T-helper 1 cell (primary cell): ENCODE results near the gene LCE6A.
A peak's percentile ranks its signal among the peaks of the same experiment; 100 is the strongest.

Experiments used
- DNase-seq, 5 donors: peaks; one replicate each; pipeline ENCODE4 v3.0.0-alpha.2; 2012 to 2020
- total RNA-seq, 4 donors: gene quantifications; one replicate each; lab custom pipeline; 2026; lab: John Stamatoyannopoulos, UW

Gene LCE6A
- 0 reads per million in 4 donors for total RNA-seq

- no peak for DNase-seq
These were observed at the start of gene LCE6A for GRCh38 chr1:152842556-152842955. TSS of gene LCE6A (plus strand) at chr1:152842856. CDS start at chr1:152843521, 665 bp downstream.

GRCh38 chr1:152795686-152796085 is 47.0 kb upstream of the LCE6A start:
- no peak for DNase-seq

- DNase-seq = no peak
These were observed 46.2 kb upstream of the LCE6A start, which contains the start of gene LCE1D for GRCh38 chr1:152796421-152796820. TSS of gene LCE1D (plus strand) at chr1:152796721. CDS start at chr1:152797795, 1,074 bp downstream.

- DNase-seq = no peak
These were observed 41.3 kb upstream of the LCE6A start for GRCh38 chr1:152801333-152801732.

GRCh38 chr1:152806576-152806975 is 36.1 kb upstream of the LCE6A start, which contains the start of gene LCE1C:
TSS of gene LCE1C (minus strand) at chr1:152806651. CDS start at chr1:152805478, 1,173 bp downstream.
- no peak for DNase-seq

GRCh38 chr1:152811050-152811449 is 31.6 kb upstream of the LCE6A start:
- DNase-seq = no peak

- no peak for DNase-seq
These were observed 31.0 kb upstream of the LCE6A start, which contains the start of gene LCE1B for GRCh38 chr1:152811671-152812070. TSS of gene LCE1B (plus strand) at chr1:152811971. CDS start at chr1:152812447, 476 bp downstream.

GRCh38 chr1:152817309-152817708 is 25.3 kb upstream of the LCE6A start:
- no peak for DNase-seq

GRCh38 chr1:152823294-152823693 is 19.4 kb upstream of the LCE6A start:
- no peak for DNase-seq

GRCh38 chr1:152824964-152825363 is 17.7 kb upstream of the LCE6A start:
- DNase-seq = no peak

- DNase-seq = no peak
These were observed 15.5 kb upstream of the LCE6A start, which contains the start of gene LCE1A for GRCh38 chr1:152827173-152827572. TSS of gene LCE1A (plus strand) at chr1:152827473. CDS start at chr1:152827473, 0 bp downstream.

- no peak for DNase-seq
These were observed 5.8 kb upstream of the LCE6A start for GRCh38 chr1:152836870-152837269.

- no peak for DNase-seq
These were observed 13.0 kb downstream of the LCE6A start for GRCh38 chr1:152855661-152856060.

- DNase-seq = no peak
These were observed 15.4 kb downstream of the LCE6A start for GRCh38 chr1:152858062-152858461.

- DNase-seq = no peak
These were observed 17.0 kb downstream of the LCE6A start, which contains the start of gene LCE7A for GRCh38 chr1:152859696-152860095. TSS of gene LCE7A (plus strand) at chr1:152859996. CDS start at chr1:152860698, 702 bp downstream.

GRCh38 chr1:152860129-152860528 is 17.5 kb downstream of the LCE6A start:
- no peak for DNase-seq

- DNase-seq = no peak
These were observed 18.7 kb downstream of the LCE6A start for GRCh38 chr1:152861374-152861773.

GRCh38 chr1:152864443-152864842 is 21.8 kb downstream of the LCE6A start:
- DNase-seq = no peak

- no peak for DNase-seq
These were observed 23.7 kb downstream of the LCE6A start for GRCh38 chr1:152866321-152866720.

GRCh38 chr1:152869808-152870419 is 27.3 kb downstream of the LCE6A start:
- DNase-seq = peak in 4 of 5 donors; percentile 16 to 46 (median 22)

GRCh38 chr1:152870831-152871730 is 28.4 kb downstream of the LCE6A start:
- no peak for DNase-seq

- no peak for DNase-seq
These were observed 29.1 kb downstream of the LCE6A start for GRCh38 chr1:152871731-152872126.

GRCh38 chr1:152873495-152873894 is 30.8 kb downstream of the LCE6A start:
- no peak for DNase-seq
